Vagina (tissue), 2 donors: ENCODE results near the gene ATP6V1C2.

ENCODE experiments used
- POLR2A ChIP-seq, 2 donors: fragments of 450-650 bp; IDR thresholded peaks; one replicate each; pipeline ENCODE4 v1.6.1; 2017; ENCODE audit warnings: antibody characterized with exemption in 2 of 2, mild to moderate bottlenecking in 2 of 2, moderate library complexity in 2 of 2
- POLR2AphosphoS5 ChIP-seq, 2 donors: sonication (generic); formaldehyde crosslinking; IDR thresholded peaks; one replicate each; pipeline ENCODE4 v1.9.0; 2017; ENCODE audit warnings: antibody characterized with exemption in 2 of 2, mild to moderate bottlenecking in 2 of 2, low read depth in 1 of 2; ENCODE audit not compliant: insufficient read depth in 1 of 2
- TF ChIP-seq, protein P1 (sequence below), 3 experiments: fragments of 450-650 bp in 2 of 3; fragments of 200-600 bp in 1 of 3; sonication (generic) in 1 of 3; IDR thresholded peaks; one replicate each; pipeline ENCODE4 v1.5.1; 2017 to 2019; ENCODE audit warnings: antibody characterized with exemption in 3 of 3, mild to moderate bottlenecking in 2 of 3, moderate library complexity in 2 of 3

DNA sequence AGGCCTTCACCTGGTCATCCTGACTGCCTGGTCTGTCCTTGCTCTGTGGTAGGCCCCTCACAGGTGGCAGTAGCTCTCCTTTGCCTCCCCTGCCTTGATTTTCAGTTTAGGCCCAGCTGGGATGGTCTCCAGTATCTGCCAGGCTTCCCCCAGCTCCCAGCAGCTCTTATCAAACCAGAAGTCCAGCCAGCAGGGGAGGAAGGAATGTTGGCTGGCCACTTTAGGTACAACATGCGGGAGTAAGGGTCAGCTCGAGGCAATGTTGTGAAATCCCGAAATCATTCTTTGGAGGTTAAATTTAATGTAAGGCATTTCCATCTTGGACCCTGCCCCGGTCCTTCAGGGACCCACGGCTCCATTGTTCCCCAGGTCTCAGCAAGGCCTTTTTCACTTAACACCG is 16.8 kb downstream of the ATP6V1C2 start:
- TF ChIP-seq POLR2AphosphoS5 (IDR thresholded peaks at IDR 0.05; ENCODE audit: insufficient read depth in 1 of 2, low read depth in 1 of 2) (no peak), POLR2A (IDR thresholded peaks at IDR 0.05) (no peak)
- TF ChIP-seq, protein P1, sequence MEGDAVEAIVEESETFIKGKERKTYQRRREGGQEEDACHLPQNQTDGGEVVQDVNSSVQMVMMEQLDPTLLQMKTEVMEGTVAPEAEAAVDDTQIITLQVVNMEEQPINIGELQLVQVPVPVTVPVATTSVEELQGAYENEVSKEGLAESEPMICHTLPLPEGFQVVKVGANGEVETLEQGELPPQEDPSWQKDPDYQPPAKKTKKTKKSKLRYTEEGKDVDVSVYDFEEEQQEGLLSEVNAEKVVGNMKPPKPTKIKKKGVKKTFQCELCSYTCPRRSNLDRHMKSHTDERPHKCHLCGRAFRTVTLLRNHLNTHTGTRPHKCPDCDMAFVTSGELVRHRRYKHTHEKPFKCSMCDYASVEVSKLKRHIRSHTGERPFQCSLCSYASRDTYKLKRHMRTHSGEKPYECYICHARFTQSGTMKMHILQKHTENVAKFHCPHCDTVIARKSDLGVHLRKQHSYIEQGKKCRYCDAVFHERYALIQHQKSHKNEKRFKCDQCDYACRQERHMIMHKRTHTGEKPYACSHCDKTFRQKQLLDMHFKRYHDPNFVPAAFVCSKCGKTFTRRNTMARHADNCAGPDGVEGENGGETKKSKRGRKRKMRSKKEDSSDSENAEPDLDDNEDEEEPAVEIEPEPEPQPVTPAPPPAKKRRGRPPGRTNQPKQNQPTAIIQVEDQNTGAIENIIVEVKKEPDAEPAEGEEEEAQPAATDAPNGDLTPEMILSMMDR (IDR thresholded peaks at IDR 0.05), result no peak
